ENCODE data around the gene CCDC124.

- no peak for TF ChIP-seq EP300 (IDR thresholded peaks at IDR 0.05; ENCODE audit: borderline replicate concordance in 1 of 2, low read depth in 1 of 2, low read length in 1 of 2)
- TF ChIP-seq CTCF (IDR thresholded peaks at IDR 0.05), result no peak
- no peak for TF ChIP-seq YY1 (IDR thresholded peaks at IDR 0.05; ENCODE audit: low read depth)
- no peak for TF ChIP-seq MAX (IDR thresholded peaks at IDR 0.05; ENCODE audit: low read depth)
- TF ChIP-seq, protein P1, sequence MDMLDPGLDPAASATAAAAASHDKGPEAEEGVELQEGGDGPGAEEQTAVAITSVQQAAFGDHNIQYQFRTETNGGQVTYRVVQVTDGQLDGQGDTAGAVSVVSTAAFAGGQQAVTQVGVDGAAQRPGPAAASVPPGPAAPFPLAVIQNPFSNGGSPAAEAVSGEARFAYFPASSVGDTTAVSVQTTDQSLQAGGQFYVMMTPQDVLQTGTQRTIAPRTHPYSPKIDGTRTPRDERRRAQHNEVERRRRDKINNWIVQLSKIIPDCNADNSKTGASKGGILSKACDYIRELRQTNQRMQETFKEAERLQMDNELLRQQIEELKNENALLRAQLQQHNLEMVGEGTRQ (IDR thresholded peaks at IDR 0.05; ENCODE audit: borderline replicate concordance, low read depth, low read length), result no peak
- no peak for TF ChIP-seq POLR2AphosphoS5 (IDR thresholded peaks at IDR 0.05; ENCODE audit: low read depth, low read length)
- TF ChIP-seq FOXM1 (IDR thresholded peaks at IDR 0.05; ENCODE audit: low read depth), result no peak
- TF ChIP-seq EZH2phosphoT487 (IDR thresholded peaks at IDR 0.05; ENCODE audit: borderline replicate concordance, low read depth), result no peak
- TF ChIP-seq NFIC (IDR thresholded peaks at IDR 0.05; ENCODE audit: borderline replicate concordance), result no peak
- no peak for TF ChIP-seq FOXJ3 (CRISPR knock-in tag; IDR thresholded peaks at IDR 0.05)
- TF ChIP-seq REST (IDR thresholded peaks at IDR 0.05; ENCODE audit: low read depth, low read length), result no peak
These were observed 44.6 kb upstream of the CCDC124 start for GRCh38 chr19:17888260-17888659.
